Stimulated activated CD8-positive, alpha-beta memory T cell treated with anti-CD3 and anti-CD28 coated beads, Interleukin-4, amount 100 ng/mL, for 1 hour (primary cell): Measurements from ENCODE around the gene SSR2.
"Not testable (repeated sequence)": the region's sequence is repeated elsewhere in the genome, so short reads cannot be mapped to it uniquely, and the experiment has no call there.

Experiments used
- DNase-seq, 2 donors: peaks; one replicate each; pipeline ENCODE4 v3.0.0-alpha.2; 2020; ENCODE audit warnings: low read depth in 2 of 2, low spot score in 1 of 2

SSR2 gene

DNA sequence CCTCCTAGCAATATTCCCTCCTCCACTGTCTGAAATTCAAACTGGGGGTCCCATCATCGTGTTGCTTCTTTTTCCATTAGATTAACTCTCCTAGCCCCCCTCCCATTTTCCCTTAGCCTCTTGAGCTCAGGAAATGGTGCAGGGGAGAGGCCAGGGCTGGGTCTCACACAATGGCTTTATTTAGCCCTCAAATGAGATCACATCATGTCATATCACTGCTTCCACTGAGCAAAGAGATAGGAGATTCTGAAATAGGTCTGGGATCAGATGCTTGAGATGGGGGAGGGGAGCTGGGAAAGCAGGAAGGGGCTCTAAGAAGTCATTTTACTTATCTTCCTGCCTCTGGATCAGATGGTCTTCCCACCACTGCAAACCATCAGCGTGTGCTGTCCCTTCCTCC, 24.6 kb downstream of the SSR2 start:
- no peak for DNase-seq

DNA sequence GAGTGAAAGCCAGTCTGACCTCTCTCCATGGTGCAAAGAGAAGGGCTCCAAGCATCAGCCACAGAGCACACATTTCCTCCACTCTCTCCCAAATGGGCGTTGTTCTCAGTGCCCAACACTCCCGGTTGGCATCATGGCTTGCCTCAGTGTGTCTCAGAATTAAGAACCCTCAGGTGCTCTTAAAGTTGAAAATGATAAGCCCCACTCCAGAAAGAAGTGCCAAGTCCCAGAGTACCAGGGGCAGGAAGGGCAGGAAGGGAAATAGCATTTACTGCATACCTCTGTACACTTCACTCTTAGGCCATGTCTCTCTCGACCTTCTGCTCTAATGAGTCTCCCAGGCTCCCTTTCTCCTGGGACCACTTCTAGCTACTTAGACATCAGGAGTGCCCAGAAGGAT, 27.2 kb downstream of the SSR2 start:
- DNase-seq: no peak

DNA sequence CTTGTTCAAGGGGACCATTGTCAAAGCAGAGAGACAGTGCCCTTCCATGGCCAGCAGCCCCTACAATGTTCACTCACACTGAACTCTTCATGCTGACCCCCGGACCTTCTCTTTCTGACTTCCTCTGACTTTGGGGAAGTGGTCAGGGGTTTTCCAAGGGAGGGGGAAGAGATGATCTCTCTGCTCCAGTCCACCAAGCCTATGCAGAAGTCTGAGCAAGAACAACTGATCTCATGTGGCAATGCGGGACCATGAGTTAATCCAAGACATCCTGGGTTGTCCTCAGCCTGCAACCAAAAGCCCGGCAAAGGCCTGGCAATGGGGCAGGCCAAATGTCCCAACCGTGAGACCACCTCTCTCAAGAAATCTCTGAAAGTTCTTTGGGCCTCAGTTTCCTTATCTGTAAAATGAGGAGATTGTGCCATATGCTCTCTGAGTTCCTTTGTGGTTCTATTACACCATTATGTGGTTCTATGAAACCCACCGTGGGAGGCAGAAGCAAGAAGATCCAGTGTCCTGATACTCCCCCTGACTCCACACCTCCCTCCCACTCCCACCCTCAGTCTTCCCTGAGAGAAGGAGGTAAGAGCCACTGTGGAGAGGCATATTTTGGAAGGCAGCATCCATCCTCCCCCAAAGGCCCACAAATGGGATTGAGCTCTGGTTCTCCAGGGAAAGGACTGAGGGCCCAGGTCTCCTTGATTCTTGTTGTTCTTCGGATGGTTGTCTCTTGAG, 30.6 kb downstream of the SSR2 start:
- no peak for DNase-seq

DNA sequence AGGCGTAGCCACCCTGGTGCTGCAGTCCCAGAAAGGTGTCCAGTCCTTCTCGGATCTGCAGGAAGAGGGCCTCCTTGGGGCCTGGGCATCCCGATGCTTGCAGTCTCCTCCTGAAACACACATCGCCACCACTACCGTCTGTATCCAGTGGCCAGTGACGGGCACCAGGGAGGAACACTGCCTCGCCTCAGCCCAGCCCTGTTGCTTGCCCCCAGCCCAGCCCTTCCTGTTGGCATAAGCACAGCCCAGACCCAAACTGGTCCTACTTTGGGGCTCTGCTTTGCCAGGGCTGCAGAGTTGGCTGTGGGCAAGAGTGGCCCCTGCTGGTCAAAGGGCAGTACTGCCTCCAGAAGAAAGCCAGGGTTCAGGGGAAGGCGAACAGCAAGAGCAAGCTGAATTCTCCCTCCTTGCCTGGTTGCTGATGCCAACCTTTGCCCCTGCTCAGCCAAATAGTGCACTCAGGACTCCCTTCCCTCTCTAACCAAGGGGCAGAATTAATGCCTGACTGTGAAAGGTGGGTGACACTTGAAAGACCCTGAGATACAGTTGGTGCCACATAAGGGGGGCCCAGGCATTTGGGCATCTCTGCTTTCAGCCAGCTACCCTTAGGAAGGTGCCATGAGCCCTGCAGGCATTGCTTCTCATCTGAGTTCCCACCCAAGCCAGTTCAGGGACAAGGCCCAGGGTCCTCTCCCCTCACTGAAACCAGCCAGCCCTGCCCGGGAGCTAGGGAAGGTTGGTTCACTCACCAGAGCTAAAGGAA, 31.3 kb downstream of the SSR2 start:
- peak in 1 of 2 donors; percentile 57 for DNase-seq

DNA sequence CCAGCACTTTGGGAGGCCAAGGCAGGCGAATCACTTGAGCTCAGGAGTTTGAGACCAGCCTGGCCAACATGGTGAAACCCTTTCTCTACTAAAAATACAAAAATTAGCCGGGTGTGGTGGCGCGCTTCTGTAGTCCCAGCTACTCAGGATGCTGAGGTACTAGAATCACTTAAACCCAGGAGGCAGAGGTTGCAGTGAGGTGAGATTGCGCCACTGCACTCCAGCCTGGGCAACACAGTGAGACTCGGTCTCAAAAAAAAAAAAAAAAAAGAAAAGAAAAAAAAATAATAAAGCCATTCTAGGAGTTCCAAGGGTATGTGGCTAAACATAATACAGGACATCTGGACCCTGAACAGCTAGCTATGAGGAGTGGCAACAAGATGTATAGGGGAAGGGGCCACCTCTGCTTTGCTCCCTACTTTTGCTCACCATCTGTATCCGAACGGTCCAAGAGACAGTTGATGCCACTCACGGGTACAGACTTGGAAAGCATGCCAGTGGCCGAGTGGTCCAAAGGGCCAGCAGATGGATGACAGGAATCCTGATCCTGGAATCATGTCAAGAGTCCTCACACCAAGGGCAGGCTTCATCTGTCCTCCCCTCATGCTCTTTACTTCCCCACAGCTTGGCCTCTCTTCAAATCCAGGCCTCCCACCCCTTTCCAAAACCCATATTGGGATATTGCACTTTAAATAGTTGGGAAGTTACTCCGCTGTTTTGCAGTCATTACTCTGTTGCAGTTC, 35.7 kb downstream of the SSR2 start:
- DNase-seq: not testable (repeated sequence)

DNA sequence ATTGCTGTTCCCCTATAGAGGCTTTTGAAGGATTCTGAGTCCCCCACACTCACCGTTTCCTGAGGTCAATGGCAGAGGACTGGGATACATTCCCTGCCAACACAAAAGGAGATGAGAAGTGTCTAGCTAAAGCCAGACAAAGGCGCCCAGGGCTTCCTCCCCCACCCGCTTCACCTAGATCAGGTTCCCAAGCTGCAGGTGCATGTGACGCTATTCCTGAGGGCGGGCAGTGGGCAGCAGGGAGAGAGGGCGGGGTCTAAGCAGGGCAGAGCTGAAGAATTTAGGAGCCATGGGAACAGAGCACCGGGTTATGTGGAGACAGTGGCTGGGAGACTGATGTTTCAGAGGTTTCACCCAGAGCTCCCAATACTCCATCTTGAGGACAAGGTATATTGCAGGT, 36.4 kb downstream of the SSR2 start:
- no peak for DNase-seq

DNA sequence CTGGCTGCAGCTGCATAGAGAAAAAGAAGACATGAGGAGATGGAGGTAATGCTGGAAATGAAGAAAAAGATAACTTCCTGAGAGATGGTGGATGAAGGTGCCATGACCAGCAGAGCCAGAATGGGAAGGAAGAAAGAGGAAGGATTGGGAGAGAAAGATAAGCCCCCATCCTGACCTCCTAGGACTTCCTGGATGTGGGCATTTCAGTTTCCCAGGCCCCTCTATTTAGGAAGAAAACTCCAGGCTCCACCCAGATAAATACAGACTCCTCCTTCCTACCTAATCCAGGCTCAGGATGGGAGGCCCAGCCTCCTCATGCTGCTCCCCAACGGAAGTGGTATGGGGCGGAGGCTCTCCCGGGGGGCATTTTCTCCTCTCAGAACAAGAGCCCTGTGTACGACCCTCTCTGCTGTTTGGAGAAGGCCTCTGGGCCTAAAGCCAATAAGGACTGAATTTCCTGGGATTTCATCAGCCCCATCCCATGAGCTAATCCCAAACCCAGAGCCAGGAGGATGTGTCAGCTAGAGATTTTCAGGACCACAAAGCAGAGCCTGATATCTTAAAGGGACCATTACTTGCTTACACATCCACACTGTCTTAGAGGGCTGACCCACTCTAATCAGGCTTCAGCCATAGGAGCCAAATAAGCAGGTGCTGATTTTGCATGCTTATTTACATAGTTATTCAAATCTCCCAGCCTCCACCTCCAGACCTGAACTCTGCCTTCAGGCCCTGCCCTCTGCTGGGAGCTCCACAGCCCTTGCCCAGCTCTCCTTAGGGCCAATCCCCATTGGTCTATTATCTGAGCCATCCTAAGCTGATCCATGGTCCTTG, 37.3 kb downstream of the SSR2 start:
- no peak for DNase-seq

DNA sequence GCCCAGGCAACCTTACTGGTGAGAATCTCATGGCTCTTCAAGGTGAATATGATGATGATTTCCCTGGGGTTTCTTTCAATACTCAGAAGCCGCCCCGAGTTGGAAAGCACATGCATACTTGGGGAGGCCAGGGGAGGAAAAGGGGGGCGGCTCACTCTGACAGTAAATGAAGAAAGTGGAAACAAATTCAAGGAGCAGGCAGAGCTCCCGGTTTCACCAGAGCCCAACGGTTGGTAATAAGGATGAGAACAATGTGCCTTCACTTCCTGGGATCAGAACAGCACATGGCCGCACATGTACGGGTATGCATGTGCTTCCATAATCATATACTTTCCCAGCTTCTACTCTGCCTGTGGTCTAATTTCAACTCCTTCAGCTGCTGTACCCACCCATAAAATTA, 38.6 kb downstream of the SSR2 start:
- DNase-seq: no peak

DNA sequence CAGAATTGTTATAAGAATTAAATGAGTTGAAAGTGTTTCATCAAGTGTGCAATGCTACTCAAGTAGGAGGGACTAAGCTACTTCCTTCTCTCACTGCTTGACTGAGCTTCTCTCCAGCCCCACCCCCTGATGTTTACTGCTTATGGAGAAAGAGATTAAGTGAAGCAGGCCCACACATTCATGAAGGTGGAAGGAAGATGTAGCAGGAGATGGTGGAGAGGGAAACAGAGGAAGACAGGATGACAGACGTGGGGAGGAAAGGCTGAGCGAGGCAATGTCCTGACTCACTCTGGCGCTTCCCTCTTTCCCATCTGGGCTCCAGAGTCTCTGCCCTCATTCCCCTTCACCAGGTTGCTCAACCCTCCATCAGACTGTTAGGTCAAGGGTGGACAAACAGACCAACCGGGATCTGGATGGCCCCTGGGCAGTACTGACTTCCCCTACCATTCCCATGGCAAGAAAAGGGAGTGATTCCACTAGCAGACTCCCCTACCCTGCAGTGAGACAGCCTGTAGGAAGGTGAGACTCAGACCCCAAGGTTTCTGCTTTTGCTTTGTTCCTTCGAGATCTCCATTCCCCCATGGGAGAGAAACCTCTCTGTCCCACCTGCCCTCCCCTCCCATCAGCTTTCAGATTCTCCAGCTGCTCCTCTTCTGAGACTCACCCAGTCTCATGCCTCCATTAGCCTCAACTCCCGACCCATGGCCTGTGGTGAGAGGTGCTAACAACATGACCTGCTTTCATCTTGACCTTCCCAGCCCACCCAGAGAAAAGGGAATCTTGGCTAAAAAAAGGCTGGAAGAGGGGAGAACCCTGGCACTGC, 39.3 kb downstream of the SSR2 start:
- no peak for DNase-seq

DNA sequence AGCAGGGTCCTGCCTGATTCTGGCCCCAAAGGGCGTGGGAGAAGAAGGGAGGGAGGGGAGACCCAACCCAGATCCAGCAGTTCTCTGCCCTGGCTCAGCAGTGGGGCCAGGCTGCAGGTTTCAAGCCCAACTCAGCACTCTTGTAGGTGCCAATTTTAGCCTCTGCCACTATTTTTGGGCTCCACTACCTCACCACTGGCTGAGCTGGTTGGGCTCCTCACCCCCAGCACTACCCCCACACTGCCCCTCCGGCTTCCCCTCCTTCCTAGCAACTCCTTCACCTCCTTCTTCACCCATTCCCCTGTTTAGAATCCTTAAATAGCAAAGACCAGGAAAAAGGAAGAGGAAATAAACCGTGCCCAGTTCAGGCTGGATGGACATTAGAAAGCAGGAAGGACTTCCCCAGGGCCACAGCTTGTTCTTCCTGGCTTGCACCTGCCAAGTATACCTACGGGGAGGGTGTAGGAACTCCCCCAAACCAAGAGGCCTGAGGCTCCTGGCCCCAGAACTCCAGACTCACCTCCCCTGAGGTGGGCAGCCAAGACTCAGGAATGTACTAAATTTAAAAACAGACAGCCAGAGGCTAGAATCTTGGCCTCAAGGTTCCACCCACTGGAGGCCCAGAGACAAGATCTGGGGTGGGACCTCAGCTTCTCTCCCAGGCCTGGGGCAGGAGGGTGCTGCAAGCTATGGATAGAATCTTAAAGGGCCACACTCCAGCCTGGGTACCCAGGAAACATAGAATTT, 41.0 kb downstream of the SSR2 start:
- no peak for DNase-seq

DNA sequence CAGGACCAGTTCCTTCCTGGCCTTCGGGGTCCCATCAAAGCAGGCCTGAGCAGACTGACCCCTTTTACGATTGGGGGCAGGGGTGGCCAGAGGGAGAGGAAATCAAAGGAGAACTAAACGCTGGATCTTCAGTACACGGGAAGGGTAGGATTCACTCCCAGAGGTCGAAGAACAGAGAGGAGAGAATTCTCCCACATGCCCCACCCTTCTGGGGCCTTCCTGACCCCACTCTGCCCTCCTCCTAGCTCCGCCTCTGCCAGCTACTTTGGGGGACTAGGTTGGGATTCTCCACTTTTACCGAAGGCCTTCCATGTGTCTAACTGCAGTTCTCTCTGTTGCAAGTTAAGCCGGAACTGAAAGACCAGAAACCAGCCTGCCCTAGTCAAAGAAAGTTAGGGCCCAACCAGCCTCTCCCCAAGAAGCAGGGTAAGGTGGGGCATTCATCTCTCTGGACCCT, 41.8 kb downstream of the SSR2 start:
- DNase-seq: no peak

DNA sequence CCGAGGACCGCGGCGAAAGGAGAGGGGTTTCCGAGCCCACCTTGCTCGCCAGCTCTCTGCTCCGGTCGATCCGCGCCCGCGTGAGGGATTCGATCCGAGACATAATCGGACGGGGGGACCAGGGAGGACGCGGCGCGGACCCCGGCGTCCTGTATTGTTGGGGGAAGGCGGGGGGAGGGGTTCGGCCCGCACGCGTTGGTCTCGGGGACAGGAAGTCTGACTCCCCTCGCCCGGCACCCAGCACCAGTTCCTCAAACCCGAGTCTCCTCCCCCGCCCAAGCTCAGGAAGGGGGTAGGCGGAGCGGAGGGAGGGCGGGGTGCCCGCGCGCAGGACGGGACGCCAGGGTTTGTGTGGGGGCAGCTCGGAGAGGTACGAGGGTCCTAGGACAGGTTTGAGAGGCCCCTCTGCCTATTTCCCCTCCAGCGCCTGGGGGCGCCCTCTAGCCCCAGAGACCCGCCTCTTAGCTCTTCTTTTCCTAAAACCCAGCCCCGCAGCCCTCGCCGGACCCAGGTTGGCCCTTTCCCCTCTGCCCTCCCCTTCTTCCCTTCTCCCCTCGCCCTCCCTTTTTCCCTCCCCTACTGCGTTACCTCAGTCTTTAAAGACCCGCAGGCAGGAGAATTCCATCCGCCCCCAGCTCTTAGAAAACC, 42.3 kb downstream of the SSR2 start, which contains the start of gene ARHGEF2:
ARHGEF2 (minus strand) TSS at position 223 of the 648 bp plus-strand sequence; CDS start at position 103, 120 bp downstream.
- peak; percentile 57 to 63 for DNase-seq

DNA sequence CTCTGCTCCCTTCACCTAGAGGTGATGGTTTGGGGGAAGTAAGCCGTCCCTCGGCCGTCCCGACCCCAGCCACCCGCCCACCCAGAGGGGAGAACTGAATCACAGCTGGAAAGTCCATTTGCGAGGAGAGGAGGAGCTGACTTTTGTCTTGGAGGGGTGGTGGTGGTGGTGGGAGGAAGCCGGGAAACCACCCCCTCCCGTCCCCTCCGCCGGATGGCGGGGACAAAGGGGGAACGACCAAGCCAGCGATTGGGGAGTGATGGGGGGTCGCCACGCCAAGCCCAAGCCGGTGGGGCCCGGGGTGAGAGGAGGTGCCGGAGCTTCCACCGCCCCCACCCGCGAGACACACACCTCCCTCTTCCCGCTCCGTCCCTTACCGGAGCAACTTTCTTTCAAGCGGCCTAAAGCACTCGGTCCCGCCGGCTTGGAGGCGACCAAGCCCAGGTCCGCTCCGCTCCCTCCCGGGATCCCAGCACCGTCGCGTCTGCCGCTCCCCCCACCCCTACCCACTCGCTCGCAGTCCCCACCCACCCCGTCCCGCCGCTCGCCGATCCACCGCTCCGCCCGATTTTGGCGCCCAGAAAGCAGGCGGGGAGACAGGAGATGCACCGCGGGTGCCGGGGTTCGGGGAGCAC, 42.9 kb downstream of the SSR2 start:
- peak in 1 of 2 donors; percentile 46 for DNase-seq

DNA sequence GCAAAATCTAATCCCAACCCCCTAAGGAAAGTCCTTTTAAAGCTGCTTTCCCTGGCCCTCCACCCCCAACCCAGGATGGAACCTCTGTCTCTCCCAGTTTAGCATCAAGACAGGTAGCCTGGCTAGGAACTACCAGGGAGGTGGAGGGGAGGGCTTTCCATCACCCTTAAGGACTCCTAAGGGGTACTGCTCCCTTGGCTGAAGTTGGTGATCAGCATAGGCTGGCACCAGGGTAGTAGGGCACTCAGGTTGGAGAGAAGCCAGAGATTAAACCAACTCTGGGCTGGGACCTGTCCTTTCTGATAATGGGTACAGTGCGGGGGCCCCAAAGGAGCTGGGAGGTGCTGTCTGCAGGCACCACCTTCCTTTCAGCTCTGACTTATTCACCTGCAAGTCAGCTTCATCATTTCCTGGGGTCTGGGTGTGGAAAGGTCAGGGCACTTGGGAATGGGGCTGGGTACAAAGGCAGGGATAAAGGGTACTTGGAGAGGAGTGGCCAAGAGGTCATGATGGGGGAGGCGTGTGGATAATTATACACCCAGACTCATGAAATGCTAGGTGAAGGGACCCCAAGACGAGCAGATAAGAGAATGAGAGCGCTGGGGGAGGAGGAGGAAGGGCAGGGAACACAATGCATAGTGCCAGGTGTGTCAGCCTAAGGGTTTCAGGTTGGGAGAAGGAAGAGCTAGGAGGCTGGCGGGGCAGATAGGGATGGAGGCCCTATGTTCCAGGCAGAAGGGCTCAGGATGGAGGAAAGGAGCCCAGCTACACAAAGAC, 43.6 kb downstream of the SSR2 start:
- no peak for DNase-seq

DNA sequence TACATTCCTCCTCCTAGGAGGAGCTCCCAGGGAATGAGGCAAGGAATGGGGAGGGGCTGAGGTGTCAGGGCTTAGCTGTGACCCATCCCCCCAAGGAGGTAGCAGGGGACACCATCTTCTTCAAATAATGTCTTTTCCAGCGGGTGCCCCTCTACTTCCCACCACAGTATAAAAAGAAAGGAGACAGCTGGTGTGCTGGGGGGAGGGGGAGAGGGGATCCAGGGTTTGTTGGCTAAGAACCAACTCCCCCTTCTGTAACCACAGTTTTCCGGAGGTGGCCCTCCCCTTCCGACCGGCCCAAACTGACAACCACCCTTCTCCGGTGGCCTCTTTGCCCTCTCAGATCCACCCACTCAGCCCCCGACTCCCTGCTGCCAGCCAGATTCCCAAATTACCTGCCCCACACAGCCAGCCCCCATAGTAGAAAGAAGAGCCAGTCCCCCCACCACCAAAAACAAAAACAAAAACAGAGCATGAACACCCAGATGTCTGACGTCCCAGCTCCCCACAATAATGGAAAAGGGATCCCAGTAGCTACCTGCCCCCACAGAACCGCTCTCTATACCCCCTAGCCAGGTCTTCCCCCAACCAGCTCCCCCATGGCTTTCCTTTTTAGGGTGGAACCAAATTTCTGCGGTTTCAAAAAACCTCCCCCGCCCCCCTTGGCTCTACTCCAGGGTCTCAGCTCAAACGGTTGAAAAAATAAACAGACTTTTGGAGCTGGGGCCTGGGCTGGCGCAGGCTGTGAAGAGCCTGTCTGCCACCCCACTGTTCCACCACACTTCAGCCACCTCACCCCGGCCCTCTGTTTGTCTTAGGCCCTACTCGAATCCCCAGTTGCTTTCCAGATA, 44.5 kb downstream of the SSR2 start:
- DNase-seq: peak; percentile 48 to 55

DNA sequence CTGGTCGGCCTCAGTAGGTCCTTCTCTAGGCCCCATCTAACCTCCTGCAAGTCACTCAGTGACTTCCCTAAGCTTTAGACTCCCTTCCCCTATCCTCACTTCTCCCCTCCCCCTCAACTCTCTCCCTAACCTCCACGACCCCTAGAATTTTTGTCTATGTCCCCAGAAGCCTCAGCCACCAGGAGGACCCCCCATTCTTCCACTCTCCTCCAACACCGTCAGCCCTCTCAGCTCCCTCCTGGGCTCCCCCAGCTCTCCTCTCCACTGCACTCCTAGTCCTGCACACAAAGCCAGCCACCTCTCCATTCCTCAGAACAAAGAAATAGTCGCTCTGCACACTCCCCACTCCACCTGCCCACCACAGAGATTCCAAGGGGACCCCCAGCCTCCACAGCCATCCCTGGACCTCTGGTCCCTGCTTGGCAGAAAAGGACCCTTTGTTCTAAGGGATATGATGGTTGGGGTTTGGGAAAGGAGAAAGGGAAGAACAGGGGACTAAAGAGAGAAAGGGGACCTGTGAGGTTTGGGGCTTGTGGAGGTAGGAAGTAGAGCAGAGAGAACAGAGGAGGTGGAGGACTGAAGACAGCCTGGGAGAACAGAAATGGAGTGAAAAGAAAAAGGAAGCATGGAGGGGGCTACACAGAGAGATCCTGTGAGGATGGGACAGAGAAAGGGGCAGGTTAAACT, 45.2 kb downstream of the SSR2 start:
- no peak for DNase-seq
